HEK293 (cell line): ENCODE data around the gene VEPH1.

Source experiments
- CTCF ChIA-PET: fragments of 350-600 bp; formaldehyde crosslinking; extraction: SDS; loops from one replicate; lab custom pipeline; 2021; ENCODE audit warnings: antibody characterized with exemption; lab: Yijun Ruan, JAX
- POLR2A ChIA-PET: fragments of 300-600 bp; formaldehyde crosslinking; extraction: SDS; loops from one replicate; lab custom pipeline; 2020; ENCODE audit warnings: antibody characterized with exemption, inconsistent platforms; lab: Yijun Ruan, JAX
- H3K27ac ChIP-seq: fragments of 200-500 bp; sonication (Bioruptor generic); 2 replicates; pipeline ENCODE4 v1.5.1; 2014; ENCODE audit warnings: low read depth, low read length, control low read depth, inconsistent platforms; ENCODE audit errors: extremely low read depth
- H3K36me3 ChIP-seq, 2 experiments: fragments of 200-500 bp in 1 of 2; sonication (Bioruptor generic) in 1 of 2; 1 replicate in 1 of 2; 2 replicates in 1 of 2; pipeline ENCODE4 v1.5.1; 2014 to 2017; ENCODE audit warnings: inconsistent platforms in 2 of 2, low read length in 2 of 2; ENCODE audit not compliant: control insufficient read depth in 2 of 2, insufficient read depth in 1 of 2
- H3K4me1 ChIP-seq: fragments of 200-500 bp; sonication (Bioruptor generic); 2 replicates; pipeline ENCODE4 v1.5.1; 2014; ENCODE audit warnings: mild to moderate bottlenecking, low read length, inconsistent platforms; ENCODE audit not compliant: control insufficient read depth, insufficient read depth
- H3K4me3 ChIP-seq: 2 replicates; pipeline ENCODE4 v1.5.1; 2011; ENCODE audit warnings: low read depth, mild to moderate bottlenecking, control low read depth, low read length, moderate library complexity
- H3K9me3 ChIP-seq: fragments of 200-500 bp; sonication (Bioruptor generic); 2 replicates; pipeline ENCODE4 v1.5.1; 2014; ENCODE audit warnings: low read depth, low read length, inconsistent platforms; ENCODE audit not compliant: control insufficient read depth, insufficient read depth
- BCL11B ChIP-seq: fragments of 450-650 bp; formaldehyde crosslinking; IDR thresholded peaks from 2 replicates; pipeline ENCODE4 v1.5.1; 2016; ENCODE audit warnings: low read depth, missing biosample characterization, missing genetic modification characterization
- HOXD13 ChIP-seq: sonication (generic); formaldehyde crosslinking; IDR thresholded peaks from 2 replicates; pipeline ENCODE4 v1.8.0; 2022; ENCODE audit warnings: missing genetic modification reagents, borderline replicate concordance
- ZBTB1 ChIP-seq: fragments of 450-650 bp; formaldehyde crosslinking; IDR thresholded peaks from 2 replicates; pipeline ENCODE4 v1.5.1; 2016; ENCODE audit warnings: missing biosample characterization, missing genetic modification characterization
- ZBTB21 ChIP-seq: fragments of 450-650 bp; formaldehyde crosslinking; IDR thresholded peaks from 2 replicates; pipeline ENCODE4 v1.5.1; 2017; ENCODE audit warnings: missing biosample characterization, missing genetic modification characterization
- ZBTB48 ChIP-seq: fragments of 450-650 bp; formaldehyde crosslinking; IDR thresholded peaks from 2 replicates; pipeline ENCODE4 v1.5.1; 2016; ENCODE audit warnings: missing biosample characterization, missing genetic modification characterization
- ZFHX2 ChIP-seq: fragments of 450-650 bp; formaldehyde crosslinking; conservative IDR thresholded peaks from 2 replicates; pipeline ENCODE4 v1.5.1; 2016; ENCODE audit warnings: missing biosample characterization, missing genetic modification characterization
- ZNF239 ChIP-seq: fragments of 450-650 bp; formaldehyde crosslinking; IDR thresholded peaks from 2 replicates; pipeline ENCODE4 v1.5.1; 2016; ENCODE audit warnings: missing biosample characterization, missing genetic modification characterization
- ZNF324 ChIP-seq: fragments of 450-650 bp; formaldehyde crosslinking; IDR thresholded peaks from 2 replicates; pipeline ENCODE4 v1.5.1; 2016; ENCODE audit warnings: missing biosample characterization, missing genetic modification characterization
- ZNF404 ChIP-seq: fragments of 450-650 bp; formaldehyde crosslinking; IDR thresholded peaks from 2 replicates; pipeline ENCODE4 v1.5.1; 2017; ENCODE audit warnings: missing biosample characterization, missing genetic modification characterization
- ZNF521 ChIP-seq: fragments of 450-650 bp; formaldehyde crosslinking; IDR thresholded peaks from 2 replicates; pipeline ENCODE4 v1.5.1; 2017; ENCODE audit warnings: missing biosample characterization, mild to moderate bottlenecking, missing genetic modification characterization
- ZSCAN30 ChIP-seq: fragments of 450-650 bp; IDR thresholded peaks from 2 replicates; pipeline ENCODE4 v1.5.1; 2018; ENCODE audit warnings: missing biosample characterization, mild to moderate bottlenecking, missing genetic modification characterization, moderate library complexity
- TF ChIP-seq, protein P1 (sequence below): fragments of 450-650 bp; formaldehyde crosslinking; IDR thresholded peaks from 2 replicates; pipeline ENCODE4 v1.5.1; 2016; ENCODE audit warnings: missing biosample characterization, missing genetic modification characterization
- TF ChIP-seq, protein P2 (sequence below): fragments of 450-650 bp; formaldehyde crosslinking; IDR thresholded peaks from 2 replicates; pipeline ENCODE4 v1.5.1; 2016; ENCODE audit warnings: missing biosample characterization, missing genetic modification characterization, low read depth
- TF ChIP-seq, protein P3 (sequence below): fragments of 450-650 bp; formaldehyde crosslinking; IDR thresholded peaks from 2 replicates; pipeline ENCODE4 v1.5.1; 2016; ENCODE audit warnings: missing biosample characterization, missing genetic modification characterization
- TF ChIP-seq, protein P4 (sequence below): fragments of 450-650 bp; formaldehyde crosslinking; conservative IDR thresholded peaks from 2 replicates; pipeline ENCODE4 v1.5.1; 2016; ENCODE audit warnings: low read depth, missing biosample characterization, missing genetic modification characterization
- TF ChIP-seq, protein P5 (sequence below): sonication (generic); formaldehyde crosslinking; IDR thresholded peaks from 2 replicates; pipeline ENCODE4 v1.8.1; 2022; ENCODE audit warnings: mild to moderate bottlenecking, moderate library complexity, missing genetic modification reagents
- TF ChIP-seq, protein P6 (sequence below): fragments of 450-650 bp; formaldehyde crosslinking; IDR thresholded peaks from 2 replicates; pipeline ENCODE4 v1.5.1; 2017; ENCODE audit warnings: missing biosample characterization, missing genetic modification characterization
- TF ChIP-seq, protein P7 (sequence below): fragments of 450-650 bp; formaldehyde crosslinking; IDR thresholded peaks from 2 replicates; pipeline ENCODE4 v1.5.1; 2016; ENCODE audit warnings: missing biosample characterization, missing genetic modification characterization
- TF ChIP-seq, protein P8 (sequence below): fragments of 450-650 bp; formaldehyde crosslinking; IDR thresholded peaks from 2 replicates; pipeline ENCODE4 v1.5.0; 2017; ENCODE audit warnings: missing biosample characterization, missing genetic modification characterization, borderline replicate concordance

The VEPH1 gene

DNA sequence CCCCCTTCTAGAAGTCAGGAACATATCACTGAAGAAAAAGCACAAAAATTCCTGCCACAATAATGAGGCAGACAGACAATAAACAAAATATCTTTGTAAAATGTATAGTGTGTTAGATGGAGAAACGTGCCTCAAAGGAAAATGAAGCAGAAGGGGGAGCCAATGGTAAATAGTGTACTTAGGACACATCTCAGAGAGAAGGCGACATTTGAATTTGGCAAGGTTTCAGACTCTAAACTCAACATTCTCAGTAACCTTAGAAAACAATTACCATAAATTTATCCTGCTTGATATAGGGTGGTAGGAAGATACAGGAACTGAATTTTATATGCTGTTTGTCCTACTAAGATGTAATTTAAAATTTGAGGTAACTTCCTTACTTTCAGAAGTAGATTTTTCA lies 119.2 kb downstream of the VEPH1 start (continued):
- TF ChIP-seq, protein P1, sequence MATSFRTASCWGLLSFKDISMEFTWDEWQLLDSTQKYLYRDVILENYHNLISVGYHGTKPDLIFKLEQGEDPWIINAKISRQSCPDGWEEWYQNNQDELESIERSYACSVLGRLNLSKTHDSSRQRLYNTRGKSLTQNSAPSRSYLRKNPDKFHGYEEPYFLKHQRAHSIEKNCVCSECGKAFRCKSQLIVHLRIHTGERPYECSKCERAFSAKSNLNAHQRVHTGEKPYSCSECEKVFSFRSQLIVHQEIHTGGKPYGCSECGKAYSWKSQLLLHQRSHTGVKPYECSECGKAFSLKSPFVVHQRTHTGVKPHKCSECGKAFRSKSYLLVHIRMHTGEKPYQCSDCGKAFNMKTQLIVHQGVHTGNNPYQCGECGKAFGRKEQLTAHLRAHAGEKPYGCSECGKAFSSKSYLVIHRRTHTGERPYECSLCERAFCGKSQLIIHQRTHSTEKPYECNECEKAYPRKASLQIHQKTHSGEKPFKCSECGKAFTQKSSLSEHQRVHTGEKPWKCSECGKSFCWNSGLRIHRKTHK (tag by site-specific recombination), result no peak
- TF ChIP-seq ZBTB1 (tag by site-specific recombination) (no peak), ZNF239 (tag by site-specific recombination) (no peak), ZBTB21 (tag by site-specific recombination) (no peak)
- TF ChIP-seq, protein P2, sequence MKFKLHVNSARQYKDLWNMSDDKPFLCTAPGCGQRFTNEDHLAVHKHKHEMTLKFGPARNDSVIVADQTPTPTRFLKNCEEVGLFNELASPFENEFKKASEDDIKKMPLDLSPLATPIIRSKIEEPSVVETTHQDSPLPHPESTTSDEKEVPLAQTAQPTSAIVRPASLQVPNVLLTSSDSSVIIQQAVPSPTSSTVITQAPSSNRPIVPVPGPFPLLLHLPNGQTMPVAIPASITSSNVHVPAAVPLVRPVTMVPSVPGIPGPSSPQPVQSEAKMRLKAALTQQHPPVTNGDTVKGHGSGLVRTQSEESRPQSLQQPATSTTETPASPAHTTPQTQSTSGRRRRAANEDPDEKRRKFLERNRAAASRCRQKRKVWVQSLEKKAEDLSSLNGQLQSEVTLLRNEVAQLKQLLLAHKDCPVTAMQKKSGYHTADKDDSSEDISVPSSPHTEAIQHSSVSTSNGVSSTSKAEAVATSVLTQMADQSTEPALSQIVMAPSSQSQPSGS (tag by site-specific recombination), result no peak
- TF ChIP-seq, protein P3, sequence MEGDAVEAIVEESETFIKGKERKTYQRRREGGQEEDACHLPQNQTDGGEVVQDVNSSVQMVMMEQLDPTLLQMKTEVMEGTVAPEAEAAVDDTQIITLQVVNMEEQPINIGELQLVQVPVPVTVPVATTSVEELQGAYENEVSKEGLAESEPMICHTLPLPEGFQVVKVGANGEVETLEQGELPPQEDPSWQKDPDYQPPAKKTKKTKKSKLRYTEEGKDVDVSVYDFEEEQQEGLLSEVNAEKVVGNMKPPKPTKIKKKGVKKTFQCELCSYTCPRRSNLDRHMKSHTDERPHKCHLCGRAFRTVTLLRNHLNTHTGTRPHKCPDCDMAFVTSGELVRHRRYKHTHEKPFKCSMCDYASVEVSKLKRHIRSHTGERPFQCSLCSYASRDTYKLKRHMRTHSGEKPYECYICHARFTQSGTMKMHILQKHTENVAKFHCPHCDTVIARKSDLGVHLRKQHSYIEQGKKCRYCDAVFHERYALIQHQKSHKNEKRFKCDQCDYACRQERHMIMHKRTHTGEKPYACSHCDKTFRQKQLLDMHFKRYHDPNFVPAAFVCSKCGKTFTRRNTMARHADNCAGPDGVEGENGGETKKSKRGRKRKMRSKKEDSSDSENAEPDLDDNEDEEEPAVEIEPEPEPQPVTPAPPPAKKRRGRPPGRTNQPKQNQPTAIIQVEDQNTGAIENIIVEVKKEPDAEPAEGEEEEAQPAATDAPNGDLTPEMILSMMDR (tag by site-specific recombination), result no peak
- TF ChIP-seq, protein P4, sequence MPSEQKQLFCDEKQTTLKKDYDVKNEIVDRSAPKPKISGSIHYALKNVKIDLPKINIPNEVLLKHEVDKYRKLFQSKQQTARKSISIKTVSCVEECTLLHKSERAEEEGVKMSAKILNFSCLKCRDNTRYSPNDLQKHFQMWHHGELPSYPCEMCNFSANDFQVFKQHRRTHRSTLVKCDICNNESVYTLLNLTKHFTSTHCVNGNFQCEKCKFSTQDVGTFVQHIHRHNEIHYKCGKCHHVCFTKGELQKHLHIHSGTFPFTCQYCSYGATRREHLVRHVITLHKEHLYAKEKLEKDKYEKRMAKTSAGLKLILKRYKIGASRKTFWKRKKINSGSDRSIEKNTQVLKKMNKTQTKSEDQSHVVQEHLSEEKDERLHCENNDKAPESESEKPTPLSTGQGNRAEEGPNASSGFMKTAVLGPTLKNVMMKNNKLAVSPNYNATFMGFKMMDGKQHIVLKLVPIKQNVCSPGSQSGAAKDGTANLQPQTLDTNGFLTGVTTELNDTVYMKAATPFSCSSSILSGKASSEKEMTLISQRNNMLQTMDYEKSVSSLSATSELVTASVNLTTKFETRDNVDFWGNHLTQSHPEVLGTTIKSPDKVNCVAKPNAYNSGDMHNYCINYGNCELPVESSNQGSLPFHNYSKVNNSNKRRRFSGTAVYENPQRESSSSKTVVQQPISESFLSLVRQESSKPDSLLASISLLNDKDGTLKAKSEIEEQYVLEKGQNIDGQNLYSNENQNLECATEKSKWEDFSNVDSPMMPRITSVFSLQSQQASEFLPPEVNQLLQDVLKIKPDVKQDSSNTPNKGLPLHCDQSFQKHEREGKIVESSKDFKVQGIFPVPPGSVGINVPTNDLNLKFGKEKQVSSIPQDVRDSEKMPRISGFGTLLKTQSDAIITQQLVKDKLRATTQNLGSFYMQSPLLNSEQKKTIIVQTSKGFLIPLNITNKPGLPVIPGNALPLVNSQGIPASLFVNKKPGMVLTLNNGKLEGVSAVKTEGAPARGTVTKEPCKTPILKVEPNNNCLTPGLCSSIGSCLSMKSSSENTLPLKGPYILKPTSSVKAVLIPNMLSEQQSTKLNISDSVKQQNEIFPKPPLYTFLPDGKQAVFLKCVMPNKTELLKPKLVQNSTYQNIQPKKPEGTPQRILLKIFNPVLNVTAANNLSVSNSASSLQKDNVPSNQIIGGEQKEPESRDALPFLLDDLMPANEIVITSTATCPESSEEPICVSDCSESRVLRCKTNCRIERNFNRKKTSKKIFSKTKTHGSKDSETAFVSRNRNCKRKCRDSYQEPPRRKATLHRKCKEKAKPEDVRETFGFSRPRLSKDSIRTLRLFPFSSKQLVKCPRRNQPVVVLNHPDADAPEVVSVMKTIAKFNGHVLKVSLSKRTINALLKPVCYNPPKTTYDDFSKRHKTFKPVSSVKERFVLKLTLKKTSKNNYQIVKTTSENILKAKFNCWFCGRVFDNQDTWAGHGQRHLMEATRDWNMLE (tag by site-specific recombination), result no peak
- TF ChIP-seq, protein P5, sequence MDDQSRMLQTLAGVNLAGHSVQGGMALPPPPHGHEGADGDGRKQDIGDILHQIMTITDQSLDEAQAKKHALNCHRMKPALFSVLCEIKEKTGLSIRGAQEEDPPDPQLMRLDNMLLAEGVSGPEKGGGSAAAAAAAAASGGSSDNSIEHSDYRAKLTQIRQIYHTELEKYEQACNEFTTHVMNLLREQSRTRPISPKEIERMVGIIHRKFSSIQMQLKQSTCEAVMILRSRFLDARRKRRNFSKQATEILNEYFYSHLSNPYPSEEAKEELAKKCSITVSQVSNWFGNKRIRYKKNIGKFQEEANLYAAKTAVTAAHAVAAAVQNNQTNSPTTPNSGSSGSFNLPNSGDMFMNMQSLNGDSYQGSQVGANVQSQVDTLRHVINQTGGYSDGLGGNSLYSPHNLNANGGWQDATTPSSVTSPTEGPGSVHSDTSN (CRISPR knock-in tag), result no peak
- TF ChIP-seq, protein P6, sequence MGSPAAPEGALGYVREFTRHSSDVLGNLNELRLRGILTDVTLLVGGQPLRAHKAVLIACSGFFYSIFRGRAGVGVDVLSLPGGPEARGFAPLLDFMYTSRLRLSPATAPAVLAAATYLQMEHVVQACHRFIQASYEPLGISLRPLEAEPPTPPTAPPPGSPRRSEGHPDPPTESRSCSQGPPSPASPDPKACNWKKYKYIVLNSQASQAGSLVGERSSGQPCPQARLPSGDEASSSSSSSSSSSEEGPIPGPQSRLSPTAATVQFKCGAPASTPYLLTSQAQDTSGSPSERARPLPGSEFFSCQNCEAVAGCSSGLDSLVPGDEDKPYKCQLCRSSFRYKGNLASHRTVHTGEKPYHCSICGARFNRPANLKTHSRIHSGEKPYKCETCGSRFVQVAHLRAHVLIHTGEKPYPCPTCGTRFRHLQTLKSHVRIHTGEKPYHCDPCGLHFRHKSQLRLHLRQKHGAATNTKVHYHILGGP (tag by site-specific recombination), result no peak

DNA sequence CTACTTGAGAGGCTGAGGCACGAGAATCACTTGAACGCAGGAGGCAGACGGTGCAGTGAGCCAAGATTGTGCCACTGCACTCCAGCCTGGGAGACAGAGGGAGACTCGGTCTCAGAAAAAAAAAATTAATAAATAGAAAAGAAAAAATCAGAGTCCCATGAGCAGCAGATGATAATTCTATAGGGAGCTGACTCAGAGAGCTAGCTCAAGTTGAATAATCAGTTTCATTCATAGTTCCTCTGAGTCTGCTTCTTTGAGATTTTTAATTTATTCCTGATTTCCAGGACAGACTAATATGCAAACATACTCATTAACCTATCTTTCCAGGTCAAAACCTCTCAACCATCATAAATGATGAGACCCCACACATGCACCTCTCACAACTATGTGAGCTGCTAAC lies 121.6 kb downstream of the VEPH1 start:
- no peak overlapping the region for H3K4me3 ChIP-seq
- TF ChIP-seq ZNF404, result no peak
- TF ChIP-seq BCL11B (tag by site-specific recombination), result no peak
- TF ChIP-seq, protein P7, sequence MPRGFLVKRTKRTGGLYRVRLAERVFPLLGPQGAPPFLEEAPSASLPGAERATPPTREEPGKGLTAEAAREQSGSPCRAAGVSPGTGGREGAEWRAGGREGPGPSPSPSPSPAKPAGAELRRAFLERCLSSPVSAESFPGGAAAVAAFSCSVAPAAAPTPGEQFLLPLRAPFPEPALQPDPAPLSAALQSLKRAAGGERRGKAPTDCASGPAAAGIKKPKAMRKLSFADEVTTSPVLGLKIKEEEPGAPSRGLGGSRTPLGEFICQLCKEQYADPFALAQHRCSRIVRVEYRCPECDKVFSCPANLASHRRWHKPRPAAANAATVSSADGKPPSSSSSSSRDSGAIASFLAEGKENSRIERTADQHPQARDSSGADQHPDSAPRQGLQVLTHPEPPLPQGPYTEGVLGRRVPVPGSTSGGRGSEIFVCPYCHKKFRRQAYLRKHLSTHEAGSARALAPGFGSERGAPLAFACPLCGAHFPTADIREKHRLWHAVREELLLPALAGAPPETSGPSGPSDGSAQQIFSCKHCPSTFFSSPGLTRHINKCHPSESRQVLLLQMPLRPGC (tag by site-specific recombination), result no peak
- TF ChIP-seq HOXD13 (CRISPR knock-in tag), result no peak
- no peak for TF ChIP-seq ZNF521
- TF ChIP-seq ZBTB48 (tag by site-specific recombination), result no peak
- no peak for TF ChIP-seq ZSCAN30 (tag by site-specific recombination)
- TF ChIP-seq, protein P8, sequence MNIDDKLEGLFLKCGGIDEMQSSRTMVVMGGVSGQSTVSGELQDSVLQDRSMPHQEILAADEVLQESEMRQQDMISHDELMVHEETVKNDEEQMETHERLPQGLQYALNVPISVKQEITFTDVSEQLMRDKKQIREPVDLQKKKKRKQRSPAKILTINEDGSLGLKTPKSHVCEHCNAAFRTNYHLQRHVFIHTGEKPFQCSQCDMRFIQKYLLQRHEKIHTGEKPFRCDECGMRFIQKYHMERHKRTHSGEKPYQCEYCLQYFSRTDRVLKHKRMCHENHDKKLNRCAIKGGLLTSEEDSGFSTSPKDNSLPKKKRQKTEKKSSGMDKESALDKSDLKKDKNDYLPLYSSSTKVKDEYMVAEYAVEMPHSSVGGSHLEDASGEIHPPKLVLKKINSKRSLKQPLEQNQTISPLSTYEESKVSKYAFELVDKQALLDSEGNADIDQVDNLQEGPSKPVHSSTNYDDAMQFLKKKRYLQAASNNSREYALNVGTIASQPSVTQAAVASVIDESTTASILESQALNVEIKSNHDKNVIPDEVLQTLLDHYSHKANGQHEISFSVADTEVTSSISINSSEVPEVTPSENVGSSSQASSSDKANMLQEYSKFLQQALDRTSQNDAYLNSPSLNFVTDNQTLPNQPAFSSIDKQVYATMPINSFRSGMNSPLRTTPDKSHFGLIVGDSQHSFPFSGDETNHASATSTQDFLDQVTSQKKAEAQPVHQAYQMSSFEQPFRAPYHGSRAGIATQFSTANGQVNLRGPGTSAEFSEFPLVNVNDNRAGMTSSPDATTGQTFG (tag by site-specific recombination), result no peak
- TF ChIP-seq ZNF324 (tag by site-specific recombination), result no peak
- no peak for TF ChIP-seq ZFHX2 (tag by site-specific recombination)
- no peaks in the 10 kb centered on the region for H3K4me1 ChIP-seq
- POLR2A ChIA-PET, result no interaction called here
- H3K9me3 ChIP-seq, result no peaks in the 10 kb centered on the region
- H3K36me3 ChIP-seq, result no peaks in the 10 kb centered on the region
- H3K27ac ChIP-seq, result no peak overlapping the region
- CTCF ChIA-PET, result interaction anchor here (0.6 to 1.1 kb wide), 2 partner anchors 113 to 172 kb away, joined by 3 read pairs; no protein-coding TSS in a partner anchor
